T-helper 2 cell treated with Interferon-gamma antibody and Interleukin-4, amounts not matched to agents 5 μg/mL and 100 μg/mL, for 36 hours (primary cell): ENCODE data around the gene ZBP1.

ENCODE experiments used
- DNase-seq: peaks from one replicate; pipeline ENCODE4 v3.0.0; 2021; ENCODE audit warnings: low spot score
- H3K27ac Mint-ChIP-seq: one replicate; pipeline ENCODE4 v1.8.0; 2021; ENCODE audit warnings: mild to moderate bottlenecking, mixed read lengths
- H3K27me3 Mint-ChIP-seq: one replicate; pipeline ENCODE4 v1.8.0; 2021; ENCODE audit warnings: low read depth, mixed read lengths
- H3K36me3 Mint-ChIP-seq: one replicate; pipeline ENCODE4 v1.8.0; 2021; ENCODE audit warnings: low read depth, mixed read lengths
- H3K4me1 Mint-ChIP-seq: one replicate; pipeline ENCODE4 v1.8.0; 2021; ENCODE audit warnings: low read depth, mixed read lengths
- H3K4me3 Mint-ChIP-seq: one replicate; pipeline ENCODE4 v1.8.0; 2022; ENCODE audit warnings: mild to moderate bottlenecking, moderate library complexity, mixed read lengths
- H3K9me3 Mint-ChIP-seq: one replicate; pipeline ENCODE4 v1.8.0; 2021; ENCODE audit warnings: mixed read lengths

The ZBP1 gene

GRCh38 chr20:57620274-57620990 lies at the start of gene ZBP1:
TSS of gene ZBP1 (minus strand) at chr20:57620426. CDS start at chr20:57620295, 131 bp downstream.
- H3K36me3 Mint-ChIP-seq = peaks cover 9% of the 10 kb centered on the region
- H3K27me3 Mint-ChIP-seq = peaks cover 29% of the 10 kb centered on the region
- H3K27ac Mint-ChIP-seq = peak within 1 kb of the TSS; percentile 95
- peaks cover 5% of the 10 kb centered on the region for H3K9me3 Mint-ChIP-seq
- DNase-seq = peak; percentile 57
- H3K4me1 Mint-ChIP-seq = peaks cover 51% of the 10 kb centered on the region
- peak within 1 kb of the TSS; percentile 87 for H3K4me3 Mint-ChIP-seq

- DNase-seq = no peak
- no peaks in the 10 kb centered on the region for H3K9me3 Mint-ChIP-seq
- no peaks in the 10 kb centered on the region for H3K27me3 Mint-ChIP-seq
- H3K36me3 Mint-ChIP-seq = no peaks in the 10 kb centered on the region
- H3K4me1 Mint-ChIP-seq = no peaks in the 10 kb centered on the region
- no peak overlapping the region for H3K27ac Mint-ChIP-seq
- no peak overlapping the region for H3K4me3 Mint-ChIP-seq
Observed at GRCh38 chr20:57669632-57670031, 49.4 kb upstream of the ZBP1 start.

- Mint-ChIP-seq H3K4me1 (no peaks in the 10 kb centered on the region), H3K27ac (no peak overlapping the region), H3K36me3 (no peaks in the 10 kb centered on the region), H3K9me3 (no peaks in the 10 kb centered on the region), H3K4me3 (no peak overlapping the region), H3K27me3 (no peaks in the 10 kb centered on the region)
- no peak for DNase-seq
Observed at GRCh38 chr20:57667924-57668782, 47.9 kb upstream of the ZBP1 start.

- H3K9me3 Mint-ChIP-seq = no peaks in the 10 kb centered on the region
- no peak for DNase-seq
- H3K4me3 Mint-ChIP-seq = no peak overlapping the region
- no peak overlapping the region for H3K27ac Mint-ChIP-seq
- H3K36me3 Mint-ChIP-seq = no peaks in the 10 kb centered on the region
- H3K27me3 Mint-ChIP-seq = no peaks in the 10 kb centered on the region
- no peaks in the 10 kb centered on the region for H3K4me1 Mint-ChIP-seq
Observed at GRCh38 chr20:57667388-57667787, 47.2 kb upstream of the ZBP1 start.

GRCh38 chr20:57666834-57667157 lies 46.6 kb upstream of the ZBP1 start:
- Mint-ChIP-seq H3K4me1 (no peaks in the 10 kb centered on the region), H3K36me3 (no peaks in the 10 kb centered on the region), H3K9me3 (no peaks in the 10 kb centered on the region), H3K27me3 (no peaks in the 10 kb centered on the region), H3K27ac (no peak overlapping the region), H3K4me3 (no peak overlapping the region)
- no peak for DNase-seq

GRCh38 chr20:57666106-57666833 lies 46.0 kb upstream of the ZBP1 start:
- Mint-ChIP-seq H3K27ac (no peak overlapping the region), H3K4me1 (no peaks in the 10 kb centered on the region), H3K27me3 (no peaks in the 10 kb centered on the region), H3K4me3 (no peak overlapping the region), H3K9me3 (no peaks in the 10 kb centered on the region), H3K36me3 (no peaks in the 10 kb centered on the region)
- no peak for DNase-seq

GRCh38 chr20:57665589-57665971 lies 45.4 kb upstream of the ZBP1 start:
- H3K27me3 Mint-ChIP-seq = no peaks in the 10 kb centered on the region
- no peaks in the 10 kb centered on the region for H3K36me3 Mint-ChIP-seq
- H3K4me3 Mint-ChIP-seq = no peak overlapping the region
- no peaks in the 10 kb centered on the region for H3K9me3 Mint-ChIP-seq
- no peak for DNase-seq
- no peak overlapping the region for H3K27ac Mint-ChIP-seq
- no peaks in the 10 kb centered on the region for H3K4me1 Mint-ChIP-seq

GRCh38 chr20:57664924-57665588 lies 44.8 kb upstream of the ZBP1 start:
- H3K4me3 Mint-ChIP-seq = no peak overlapping the region
- no peaks in the 10 kb centered on the region for H3K36me3 Mint-ChIP-seq
- no peak overlapping the region for H3K27ac Mint-ChIP-seq
- no peaks in the 10 kb centered on the region for H3K4me1 Mint-ChIP-seq
- no peak for DNase-seq
- no peaks in the 10 kb centered on the region for H3K9me3 Mint-ChIP-seq
- no peaks in the 10 kb centered on the region for H3K27me3 Mint-ChIP-seq

GRCh38 chr20:57664476-57664875 lies 44.2 kb upstream of the ZBP1 start:
- H3K4me1 Mint-ChIP-seq = no peaks in the 10 kb centered on the region
- H3K27me3 Mint-ChIP-seq = no peaks in the 10 kb centered on the region
- H3K27ac Mint-ChIP-seq = no peak overlapping the region
- no peak overlapping the region for H3K4me3 Mint-ChIP-seq
- no peak for DNase-seq
- H3K9me3 Mint-ChIP-seq = no peaks in the 10 kb centered on the region
- H3K36me3 Mint-ChIP-seq = no peaks in the 10 kb centered on the region

GRCh38 chr20:57663681-57664451 lies 43.6 kb upstream of the ZBP1 start:
- Mint-ChIP-seq H3K36me3 (no peaks in the 10 kb centered on the region), H3K27me3 (no peaks in the 10 kb centered on the region), H3K4me3 (no peak overlapping the region), H3K27ac (no peak overlapping the region), H3K4me1 (no peaks in the 10 kb centered on the region), H3K9me3 (no peaks in the 10 kb centered on the region)
- DNase-seq = no peak

GRCh38 chr20:57663241-57663640 lies 43.0 kb upstream of the ZBP1 start:
- H3K4me3 Mint-ChIP-seq = no peak overlapping the region
- DNase-seq = no peak
- H3K36me3 Mint-ChIP-seq = no peaks in the 10 kb centered on the region
- peaks cover 2% of the 10 kb centered on the region for H3K4me1 Mint-ChIP-seq
- no peaks in the 10 kb centered on the region for H3K27me3 Mint-ChIP-seq
- H3K9me3 Mint-ChIP-seq = no peaks in the 10 kb centered on the region
- no peak overlapping the region for H3K27ac Mint-ChIP-seq

- Mint-ChIP-seq H3K4me3 (no peak overlapping the region), H3K9me3 (no peaks in the 10 kb centered on the region), H3K36me3 (no peaks in the 10 kb centered on the region), H3K4me1 (peaks cover 8% of the 10 kb centered on the region), H3K27me3 (no peaks in the 10 kb centered on the region), H3K27ac (no peak overlapping the region)
- DNase-seq = no peak
Observed at GRCh38 chr20:57662456-57663240, 42.4 kb upstream of the ZBP1 start.
